ENCODE measurements around the gene HTRA3. TPM values are rescaled to one million over a fixed set of nuclear protein-coding genes. Genes with fewer than 3 reads are reported as not detected.

The HTRA3 gene
- total RNA-seq, 1 donor from 2014 or later = 0.16 TPM

GRCh38 chr4:8270912-8271815, 1.6 kb downstream of the HTRA3 start:
- DNase-seq (ENCODE audit: extremely low spot score, unreplicated experiment) = no peak
- Mint-ChIP-seq H3K4me1 (ENCODE audit: unreplicated experiment) (peaks cover 11% of the 10 kb centered on the region), H3K4me3 (ENCODE audit: unreplicated experiment) (no peak overlapping the region), H3K36me3 (ENCODE audit: unreplicated experiment) (no peaks in the 10 kb centered on the region), H3K27ac (ENCODE audit: unreplicated experiment) (no peak overlapping the region), H3K9me3 (ENCODE audit: unreplicated experiment) (no peaks in the 10 kb centered on the region), H3K27me3 (ENCODE audit: unreplicated experiment) (peaks cover 14% of the 10 kb centered on the region)
- no peak for TF ChIP-seq CTCF (IDR thresholded peaks at IDR 0.05)

- H3K4me1 Mint-ChIP-seq (ENCODE audit: unreplicated experiment) = peaks cover 17% of the 10 kb centered on the region
- H3K27ac Mint-ChIP-seq (ENCODE audit: unreplicated experiment) = no peak overlapping the region
- peaks cover 14% of the 10 kb centered on the region for H3K27me3 Mint-ChIP-seq (ENCODE audit: unreplicated experiment)
- no peaks in the 10 kb centered on the region for H3K36me3 Mint-ChIP-seq (ENCODE audit: unreplicated experiment)
- no peaks in the 10 kb centered on the region for H3K9me3 Mint-ChIP-seq (ENCODE audit: unreplicated experiment)
- DNase-seq (ENCODE audit: extremely low spot score, unreplicated experiment) = no peak
- H3K4me3 Mint-ChIP-seq (ENCODE audit: unreplicated experiment) = no peak overlapping the region
- no peak for TF ChIP-seq CTCF (IDR thresholded peaks at IDR 0.05)
Measured at GRCh38 chr4:8271821-8272220, 2.3 kb downstream of the HTRA3 start.

GRCh38 chr4:8272472-8273428, 3.2 kb downstream of the HTRA3 start:
- H3K27ac Mint-ChIP-seq (ENCODE audit: unreplicated experiment) = no peak overlapping the region
- no peaks in the 10 kb centered on the region for H3K36me3 Mint-ChIP-seq (ENCODE audit: unreplicated experiment)
- DNase-seq (ENCODE audit: extremely low spot score, unreplicated experiment) = no peak
- no peaks in the 10 kb centered on the region for H3K9me3 Mint-ChIP-seq (ENCODE audit: unreplicated experiment)
- H3K27me3 Mint-ChIP-seq (ENCODE audit: unreplicated experiment) = peaks cover 14% of the 10 kb centered on the region
- peaks cover 19% of the 10 kb centered on the region for H3K4me1 Mint-ChIP-seq (ENCODE audit: unreplicated experiment)
- H3K4me3 Mint-ChIP-seq (ENCODE audit: unreplicated experiment) = no peak overlapping the region
- TF ChIP-seq CTCF (IDR thresholded peaks at IDR 0.05) = no peak

- H3K9me3 Mint-ChIP-seq (ENCODE audit: unreplicated experiment) = no peaks in the 10 kb centered on the region
- peaks cover 24% of the 10 kb centered on the region for H3K4me1 Mint-ChIP-seq (ENCODE audit: unreplicated experiment)
- H3K27ac Mint-ChIP-seq (ENCODE audit: unreplicated experiment) = no peak overlapping the region
- TF ChIP-seq CTCF (IDR thresholded peaks at IDR 0.05) = no peak
- H3K4me3 Mint-ChIP-seq (ENCODE audit: unreplicated experiment) = no peak overlapping the region
- H3K27me3 Mint-ChIP-seq (ENCODE audit: unreplicated experiment) = peaks cover 13% of the 10 kb centered on the region
- DNase-seq (ENCODE audit: extremely low spot score, unreplicated experiment) = no peak
- H3K36me3 Mint-ChIP-seq (ENCODE audit: unreplicated experiment) = no peaks in the 10 kb centered on the region
Measured at GRCh38 chr4:8273450-8273849, 3.9 kb downstream of the HTRA3 start.
